K562 (cell line): Measurements from ENCODE around the gene GUCY1A2. TPM values are rescaled to one million over a fixed set of nuclear protein-coding genes. Genes with fewer than 3 reads are reported as not detected.

Source experiments
- ARNT ChIP-seq, 2 experiments: fragments of 450-650 bp; IDR thresholded peaks; 2 replicates each; pipeline ENCODE4 v1.6.1; 2016; ENCODE audit warnings: mild to moderate bottlenecking in 1 of 2
- ELF1 ChIP-seq: fragments of 200-800 bp; sonication (Bioruptor generic); IDR thresholded peaks from 2 replicates; pipeline ENCODE4 v1.6.1; 2016; ENCODE audit warnings: missing genetic modification characterization, missing compliant biosample characterization
- HIVEP1 ChIP-seq: fragments of 250-450 bp; sonication (Bioruptor Pico); IDR thresholded peaks from 2 replicates; pipeline ENCODE4 v1.4.0; 2020; ENCODE audit warnings: mild to moderate bottlenecking
- KLF10 ChIP-seq: fragments of 250-450 bp; sonication (Bioruptor Pico); IDR thresholded peaks from 2 replicates; pipeline ENCODE4 v1.6.1; 2021; ENCODE audit warnings: matching md5 sums
- MGA ChIP-seq: fragments of 450-650 bp; IDR thresholded peaks from 2 replicates; pipeline ENCODE4 v1.6.1; 2016; ENCODE audit warnings: mild to moderate bottlenecking, moderate library complexity
- NR2C1 ChIP-seq, 2 experiments: fragments of 450-650 bp; IDR thresholded peaks; 2 replicates each; pipeline ENCODE4 v1.6.1; 2017; ENCODE audit warnings: mild to moderate bottlenecking in 2 of 2, antibody characterized with exemption in 1 of 2, inconsistent platforms in 1 of 2, missing compliant biosample characterization in 1 of 2, missing genetic modification characterization in 1 of 2
- RUNX1 ChIP-seq: sonication (generic); IDR thresholded peaks from 2 replicates; pipeline ENCODE4 v1.6.1; 2016; ENCODE audit warnings: antibody characterized with exemption, low read depth
- SOX6 ChIP-seq: fragments of 450-650 bp; IDR thresholded peaks from 2 replicates; pipeline ENCODE4 v1.6.1; 2014; ENCODE audit warnings: mild to moderate bottlenecking
- TCF15 ChIP-seq: fragments of 250-450 bp; sonication (Bioruptor Pico); IDR thresholded peaks from 2 replicates; pipeline ENCODE4 v1.8.0; 2022; ENCODE audit warnings: moderate library complexity, mild to moderate bottlenecking, inconsistent platforms
- TCF3 ChIP-seq: sonication (generic); formaldehyde crosslinking; IDR thresholded peaks from 2 replicates; pipeline ENCODE4 v1.4.0; 2020; ENCODE audit warnings: mild to moderate bottlenecking, missing genetic modification reagents
- TCF7L2 ChIP-seq: fragments of 150-350 bp; IDR thresholded peaks from 2 replicates; pipeline ENCODE4 v1.6.1; 2016; ENCODE audit warnings: low read depth, mild to moderate bottlenecking, low read length, moderate library complexity
- ZNF551 ChIP-seq: fragments of 250-450 bp; sonication (Bioruptor Pico); IDR thresholded peaks from 2 replicates; pipeline ENCODE4 v1.5.0; 2021; ENCODE audit warnings: mild to moderate bottlenecking, moderate library complexity
- ZSCAN29 ChIP-seq: fragments of 450-650 bp; IDR thresholded peaks from 2 replicates; pipeline ENCODE4 v1.6.1; 2017
- polyA plus RNA-seq, 8 experiments: library from polyadenylated mRNA; depleted of rRNA in 4 of 8; stranded (reverse) in 5 of 8; unstranded in 3 of 8; fragments of >200 nt; fragmentation: Nextera tagmentation in 2 of 8; fragmentation: Illumina TruSeq in 1 of 8; extraction: Ambion mirVana in 2 of 8; extraction: Trizol in 1 of 8; gene quantifications; 2 replicates each; pipeline versions ENCODE4 v1.2.1 to v1.2.3, GENCODE V29; 2011 to 2014; ENCODE audit warnings: inconsistent platforms in 1 of 8, missing spikeins in 1 of 8
- total RNA-seq, 7 experiments: library from RNA; depleted of rRNA in 6 of 7; stranded (reverse); fragments of >200 nt in 6 of 7; fragmentation: Illumina TruSeq in 2 of 7; extraction: Trizol in 2 of 7; gene quantifications; 2 replicates each; pipeline versions ENCODE4 v1.2.1 to v1.2.3, GENCODE V29; 2011 to 2021; ENCODE audit warnings: low replicate concordance in 1 of 7

The GUCY1A2 gene
- total and polyA plus RNA-seq, 9 of the 15 experiments (the other 6 are each of a cell fraction or from before 2014, with no cell fraction given), result under 0.01 to 0.04 TPM; not detected in 7

GRCh38 chr11:106785913-106786650, 232.2 kb downstream of the GUCY1A2 start (continued):
- TF ChIP-seq MGA, result no peak
- no peak for TF ChIP-seq TCF3 (CRISPR knock-in tag)
- no peak for TF ChIP-seq KLF10 (CRISPR knock-in tag)
- TF ChIP-seq TCF15, result no peak
- no peak for TF ChIP-seq SOX6
- no peak for TF ChIP-seq HIVEP1 (CRISPR knock-in tag)
- TF ChIP-seq ZNF551, result no peak
- no peak for TF ChIP-seq ARNT (IDR thresholded peaks at IDR 0.05)
- TF ChIP-seq ELF1 (tag), result no peak
- no peak for TF ChIP-seq ZSCAN29
- no peak for TF ChIP-seq RUNX1
- no peak for TF ChIP-seq NR2C1 (IDR thresholded peaks at IDR 0.05)
- no peak for TF ChIP-seq NR2C1 (tag; IDR thresholded peaks at IDR 0.05)
- TF ChIP-seq TCF7L2, result no peak
